Endothelial cell (in vitro differentiated cells): ENCODE measurements around the gene TDP1. TPM values are rescaled to one million over a fixed set of nuclear protein-coding genes. Genes with fewer than 3 reads are reported as not detected.

Experiments
- DNase-seq: peaks from one replicate; pipeline ENCODE4 v3.0.0; 2021; ENCODE audit warnings: low spot score
- H3K27ac Mint-ChIP-seq: one replicate; pipeline ENCODE4 v1.8.0; 2021; ENCODE audit warnings: mixed read lengths, inconsistent platforms; ENCODE audit not compliant: unreplicated experiment
- H3K27me3 Mint-ChIP-seq: one replicate; pipeline ENCODE4 v1.8.0; 2021; ENCODE audit warnings: mild to moderate bottlenecking, moderate library complexity, mixed read lengths, inconsistent platforms; ENCODE audit not compliant: unreplicated experiment
- H3K36me3 Mint-ChIP-seq: one replicate; pipeline ENCODE4 v1.8.0; 2021; ENCODE audit warnings: mild to moderate bottlenecking, low read depth, mixed read lengths, inconsistent platforms; ENCODE audit not compliant: unreplicated experiment
- H3K4me1 Mint-ChIP-seq: one replicate; pipeline ENCODE4 v1.8.0; 2021; ENCODE audit warnings: mild to moderate bottlenecking, mixed read lengths, inconsistent platforms; ENCODE audit not compliant: unreplicated experiment
- H3K4me3 Mint-ChIP-seq: one replicate; pipeline ENCODE4 v1.8.0; 2021; ENCODE audit warnings: mild to moderate bottlenecking, mixed read lengths, inconsistent platforms; ENCODE audit not compliant: unreplicated experiment
- H3K9me3 Mint-ChIP-seq: one replicate; pipeline ENCODE4 v1.8.0; 2021; ENCODE audit warnings: mixed read lengths, inconsistent platforms; ENCODE audit not compliant: unreplicated experiment
- CTCF ChIP-seq: fragments of 200-600 bp; sonication (generic); IDR thresholded peaks from one replicate; pipeline ENCODE4 v1.5.0; 2021; ENCODE audit warnings: antibody characterized with exemption; ENCODE audit not compliant: unreplicated experiment
- total RNA-seq: library from RNA; stranded (reverse); fragmentation: NEBNext Ultra II Directional; extraction: Animal tissue kit (Norgen Biotek cat#: 25700); gene quantifications from one replicate; pipeline ENCODE4 v1.2.1, GENCODE V29; 2021; ENCODE audit not compliant: unreplicated experiment

The TDP1 gene
- total RNA-seq, 1 donor from 2014 or later = 34.9 TPM

GRCh38 chr14:89954070-89955021 lies 1.4 kb upstream of the TDP1 start, which contains the start of gene EFCAB11:
TSS of gene EFCAB11 (minus strand) at chr14:89954730. CDS start at chr14:89954660, 70 bp downstream.
- peak within 1 kb of the TSS; percentile 97 for H3K4me3 Mint-ChIP-seq
- peak; percentile 92 for DNase-seq
- peak within 1 kb of the TSS; percentile 99 for H3K27ac Mint-ChIP-seq
- peaks cover 32% of the 10 kb centered on the region for H3K36me3 Mint-ChIP-seq
- H3K9me3 Mint-ChIP-seq = no peaks in the 10 kb centered on the region
- peaks cover 11% of the 10 kb centered on the region for H3K27me3 Mint-ChIP-seq
- peak; percentile 38 for TF ChIP-seq CTCF
- H3K4me1 Mint-ChIP-seq = peaks cover 44% of the 10 kb centered on the region

GRCh38 chr14:89955022-89955744 lies 544 bp upstream of the TDP1 start:
- peaks cover 44% of the 10 kb centered on the region for H3K4me1 Mint-ChIP-seq
- H3K9me3 Mint-ChIP-seq = no peaks in the 10 kb centered on the region
- H3K27me3 Mint-ChIP-seq = peaks cover 11% of the 10 kb centered on the region
- DNase-seq = no peak
- peaks cover 32% of the 10 kb centered on the region for H3K36me3 Mint-ChIP-seq
- peak overlapping the region; percentile 97 for H3K4me3 Mint-ChIP-seq
- TF ChIP-seq CTCF = no peak
- H3K27ac Mint-ChIP-seq = peak overlapping the region; percentile 99

GRCh38 chr14:89956661-89957009 lies 908 bp downstream of the TDP1 start:
- H3K36me3 Mint-ChIP-seq = peaks cover 28% of the 10 kb centered on the region

GRCh38 chr14:89957376-89957775 lies 1.6 kb downstream of the TDP1 start:
- Mint-ChIP-seq H3K27ac (no peak overlapping the region), H3K36me3 (peaks cover 28% of the 10 kb centered on the region), H3K4me1 (peaks cover 44% of the 10 kb centered on the region)

More at GRCh38 chr14:89956661-89957009, 908 bp downstream of the TDP1 start:
- Mint-ChIP-seq H3K4me3 (peak overlapping the region; percentile 95), H3K27ac (peak overlapping the region; percentile 92), H3K4me1 (peaks cover 44% of the 10 kb centered on the region), H3K9me3 (no peaks in the 10 kb centered on the region), H3K27me3 (peaks cover 11% of the 10 kb centered on the region)
- DNase-seq = no peak
- no peak for TF ChIP-seq CTCF

More at GRCh38 chr14:89957376-89957775, 1.6 kb downstream of the TDP1 start:
- H3K4me3 Mint-ChIP-seq = peak overlapping the region; percentile 95
- DNase-seq = no peak
- no peaks in the 10 kb centered on the region for H3K9me3 Mint-ChIP-seq
- peaks cover 11% of the 10 kb centered on the region for H3K27me3 Mint-ChIP-seq
- TF ChIP-seq CTCF = no peak
